Lung (tissue), 12 donors: ENCODE data around the gene HMGXB3. TPM values are rescaled to one million over a fixed set of nuclear protein-coding genes. Genes with fewer than 3 reads are reported as not detected.

Experiments
- ATAC-seq: fragments of 200-7000 bp; cut with Tn5 transposase; one replicate; pipeline ENCODE4 v1.9.1; 2020; ENCODE audit warnings: moderate number of reproducible peaks; ENCODE audit not compliant: insufficient read depth, low FRiP score
- DNase-seq, 3 donors: peaks; one replicate each; pipeline ENCODE4 v3.0.0-alpha.2; 2013 to 2017
- H3K27ac ChIP-seq, 2 donors: one replicate each; pipeline ENCODE4 v1.5.1; 2013; ENCODE audit warnings: mild to moderate bottlenecking in 2 of 2, moderate library complexity in 2 of 2, control low read depth in 1 of 2, inconsistent platforms in 1 of 2, low read depth in 1 of 2, low read length in 1 of 2
- H3K27me3 ChIP-seq, 3 donors: one replicate each; pipeline ENCODE4 v1.5.1; 2013; ENCODE audit warnings: low read length in 2 of 3; ENCODE audit not compliant: control insufficient read depth in 3 of 3, insufficient read depth in 3 of 3
- H3K36me3 ChIP-seq, 4 donors: one replicate each; pipeline ENCODE4 v1.5.1; 2013; ENCODE audit warnings: low read length in 4 of 4, mild to moderate bottlenecking in 1 of 4, moderate library complexity in 1 of 4; ENCODE audit not compliant: control insufficient read depth in 4 of 4, insufficient read depth in 4 of 4
- H3K4me1 ChIP-seq, 5 donors: one replicate each; pipeline ENCODE4 v1.5.1; 2013; ENCODE audit warnings: low read length in 5 of 5, mild to moderate bottlenecking in 2 of 5, moderate library complexity in 1 of 5; ENCODE audit not compliant: control insufficient read depth in 5 of 5, insufficient read depth in 5 of 5
- H3K4me3 ChIP-seq: one replicate; pipeline ENCODE4 v1.5.1; 2013; ENCODE audit warnings: mild to moderate bottlenecking, control low read depth, moderate library complexity
- H3K9ac ChIP-seq, 2 donors: one replicate each; pipeline ENCODE4 v1.5.1; 2013; ENCODE audit warnings: low read length in 2 of 2, control low read depth in 1 of 2; ENCODE audit not compliant: insufficient read depth in 1 of 2
- H3K9me3 ChIP-seq, 4 donors: one replicate each; pipeline ENCODE4 v1.5.1; 2013; ENCODE audit warnings: low read length in 3 of 4, mild to moderate bottlenecking in 1 of 4, moderate library complexity in 1 of 4; ENCODE audit not compliant: control insufficient read depth in 4 of 4, insufficient read depth in 3 of 4
- CTCF ChIP-seq: IDR thresholded peaks from 2 replicates; pipeline ENCODE4 v1.5.1; 2012; ENCODE audit warnings: mild to moderate bottlenecking; ENCODE audit errors: control extremely low read depth, extremely low read depth
- WGBS, 2 donors: extraction: QIAGEN DNeasy Blood & Tissue Kit; methylation state at CpG; one replicate each; pipeline ENCODE4 v1.1.7; 2013; 5-methylcytosine and 5-hydroxymethylcytosine counted together
- polyA plus RNA-seq, 2 donors: library from polyadenylated mRNA; stranded (reverse); fragments of 200-250 nt; gene quantifications; one replicate each; pipeline ENCODE4 v1.2.1, GENCODE V29; 2013
- total RNA-seq, 2 donors: library from RNA; depleted of rRNA in 1 of 2; stranded (reverse); fragments of >200 nt in 1 of 2; gene quantifications; one replicate each; pipeline ENCODE4 v1.2.1, GENCODE V29; 2014 to 2021
- donor health status: control.
- donor health status: control.
- donor health status: Bipolar disorder and iron deficiency.
- donor health status: healthy.
- donor health status: DM: yes; HTN: yes; CAD: no.

Gene HMGXB3
- total and polyA plus RNA-seq, 4 donors = 22.3 to 42.3 (median 30.8) TPM

- no peak for ATAC-seq
- 81 to 94% methylated on average over 5 of the region's 5 CpGs for WGBS, 2 donors
- DNase-seq = no peak
Observed at GRCh38 chr5:150073086-150073625, 72.6 kb downstream of the HMGXB3 start.

GRCh38 chr5:150073677-150074076 lies 73.1 kb downstream of the HMGXB3 start:
- peaks cover 0 to 3% (median 0%) of the 10 kb centered on the region in 4 donors for H3K9me3 ChIP-seq
- H3K36me3 ChIP-seq = peaks cover 0 to 3% (median 0%) of the 10 kb centered on the region in 4 donors
- no peak overlapping the region for H3K27ac ChIP-seq
- peaks cover 0 to 3% (median 0%) of the 10 kb centered on the region in 5 donors for H3K4me1 ChIP-seq
- H3K27me3 ChIP-seq = no peaks in the 10 kb centered on the region
- no peak overlapping the region for H3K4me3 ChIP-seq
- 70 to 87% methylated on average over 3 of the region's 3 CpGs for WGBS, 2 donors
- H3K9ac ChIP-seq = no peak overlapping the region
- TF ChIP-seq CTCF = no peak
- ATAC-seq (no peak), DNase-seq (no peak)

More at GRCh38 chr5:150073086-150073625, 72.6 kb downstream of the HMGXB3 start:
- no peaks in the 10 kb centered on the region for H3K27me3 ChIP-seq
- no peak overlapping the region for H3K27ac ChIP-seq
- H3K9ac ChIP-seq = no peak overlapping the region
- H3K9me3 ChIP-seq = peaks cover 0 to 3% (median 0%) of the 10 kb centered on the region in 4 donors
- H3K4me1 ChIP-seq = peaks cover 0 to 4% (median 0%) of the 10 kb centered on the region in 5 donors
- no peak for TF ChIP-seq CTCF
- H3K4me3 ChIP-seq = no peak overlapping the region
- peaks cover 0 to 3% (median 0%) of the 10 kb centered on the region in 4 donors for H3K36me3 ChIP-seq

- no peak overlapping the region for H3K9ac ChIP-seq
- no peak for DNase-seq
- H3K27me3 ChIP-seq = no peaks in the 10 kb centered on the region
- H3K27ac ChIP-seq = no peak overlapping the region
- H3K4me1 ChIP-seq = no peaks in the 10 kb centered on the region
- TF ChIP-seq CTCF = no peak
- ATAC-seq = no peak
- peaks cover 0 to 3% (median 0%) of the 10 kb centered on the region in 4 donors for H3K9me3 ChIP-seq
- H3K36me3 ChIP-seq = peaks cover 0 to 2% (median 0%) of the 10 kb centered on the region in 4 donors
- 68 to 90% methylated on average over 4 of the region's 4 CpGs for WGBS, 2 donors
- H3K4me3 ChIP-seq = no peak overlapping the region
Observed at GRCh38 chr5:150075233-150075632, 74.7 kb downstream of the HMGXB3 start.

- Histone ChIP-seq H3K4me1 (no peaks in the 10 kb centered on the region), H3K9ac (no peak overlapping the region), H3K4me3 (no peak overlapping the region), H3K27ac (no peak overlapping the region), H3K9me3 (peaks cover 0 to 3% (median 0%) of the 10 kb centered on the region in 4 donors), H3K36me3 (peaks cover 0 to 2% (median 0%) of the 10 kb centered on the region in 4 donors), H3K27me3 (no peaks in the 10 kb centered on the region)
- ATAC-seq (no peak), DNase-seq (no peak)
- TF ChIP-seq CTCF = no peak
- 88% methylated on average over 4 of the region's 4 CpGs for WGBS, 2 donors
Observed at GRCh38 chr5:150075806-150076205, 75.3 kb downstream of the HMGXB3 start.
